Activated naive CD4-positive, alpha-beta T cell treated with anti-CD3 and anti-CD28 coated beads, Interleukin-2, amount 10 ng/mL, durations not matched to agents 7 days and 5 days (primary cell): ENCODE results near the gene FAM53B.

ENCODE experiments used
- CTCF ChIA-PET: fragments of 350-600 bp; sonication (Branson Sonifier 250); formaldehyde crosslinking; loops from one replicate; lab custom pipeline; 2021; ENCODE audit warnings: antibody characterized with exemption; lab: Charles Lee
- DNase-seq: peaks from one replicate; pipeline ENCODE4 v3.0.0-alpha.2; 2020
- H3K27ac Mint-ChIP-seq: one replicate; pipeline ENCODE4 v1.8.0; 2021; ENCODE audit warnings: mild to moderate bottlenecking, moderate library complexity, mixed read lengths
- H3K27me3 Mint-ChIP-seq: one replicate; pipeline ENCODE4 v1.8.0; 2021; ENCODE audit warnings: mild to moderate bottlenecking, mixed read lengths
- H3K36me3 Mint-ChIP-seq: one replicate; pipeline ENCODE4 v1.8.0; 2021; ENCODE audit warnings: mixed read lengths
- H3K4me1 Mint-ChIP-seq: one replicate; pipeline ENCODE4 v1.8.0; 2021; ENCODE audit warnings: mixed read lengths
- H3K4me3 Mint-ChIP-seq: one replicate; pipeline ENCODE4 v1.8.0; 2021; ENCODE audit warnings: mild to moderate bottlenecking, moderate library complexity, mixed read lengths
- H3K9me3 Mint-ChIP-seq: one replicate; pipeline ENCODE4 v1.8.0; 2021; ENCODE audit warnings: mixed read lengths

The FAM53B gene

DNA sequence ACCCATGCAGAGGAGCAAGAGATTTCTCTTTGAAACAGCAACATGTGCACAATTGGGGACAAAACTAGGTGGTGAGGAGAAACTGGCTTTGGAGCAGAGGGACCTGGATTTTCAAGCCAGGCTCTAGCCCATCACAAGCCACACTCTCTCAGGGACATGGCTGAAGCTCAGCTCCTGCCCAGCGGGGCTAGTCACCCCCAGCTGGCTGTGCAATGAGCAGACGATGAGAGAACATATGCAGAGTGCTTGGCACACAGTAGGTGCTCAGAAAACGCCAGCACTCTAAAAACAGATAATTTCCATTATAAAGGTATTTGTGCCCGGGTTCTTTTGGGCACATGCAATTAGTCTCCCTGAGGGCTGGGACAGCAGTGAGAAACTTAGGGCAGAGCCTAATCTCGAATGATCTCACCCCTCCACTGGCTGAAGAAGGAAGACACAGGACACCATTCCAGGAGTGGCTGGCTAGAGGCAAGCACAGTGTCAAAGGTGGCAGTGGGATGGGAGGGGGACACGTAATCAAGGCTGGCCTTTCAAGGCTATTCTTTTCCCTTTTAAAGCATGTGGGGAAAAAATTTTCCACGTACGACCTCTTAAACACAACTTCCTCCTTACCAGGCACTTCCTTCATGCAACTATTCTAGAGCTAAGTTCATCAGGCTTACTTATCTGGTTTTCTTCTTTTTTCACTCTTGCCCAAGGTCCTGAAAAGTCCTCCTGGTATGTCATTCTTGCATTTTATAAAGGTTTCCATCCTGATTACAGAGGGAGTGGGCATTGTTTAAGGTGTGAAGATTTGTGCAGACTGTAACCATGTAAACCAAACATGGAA is 15.1 kb downstream of the FAM53B start:
- Mint-ChIP-seq H3K4me1 (peaks cover 83% of the 10 kb centered on the region), H3K27me3 (no peaks in the 10 kb centered on the region), H3K36me3 (peaks cover 42% of the 10 kb centered on the region), H3K4me3 (no peak overlapping the region), H3K9me3 (no peaks in the 10 kb centered on the region), H3K27ac (peak overlapping the region; percentile 81)
- DNase-seq = no peak
- CTCF ChIA-PET = interaction anchor here (0.6 to 1.6 kb wide), 4 partner anchors 10 to 59 kb away, joined by 3 to 8 read pairs (median 6); no protein-coding TSS in a partner anchor

DNA sequence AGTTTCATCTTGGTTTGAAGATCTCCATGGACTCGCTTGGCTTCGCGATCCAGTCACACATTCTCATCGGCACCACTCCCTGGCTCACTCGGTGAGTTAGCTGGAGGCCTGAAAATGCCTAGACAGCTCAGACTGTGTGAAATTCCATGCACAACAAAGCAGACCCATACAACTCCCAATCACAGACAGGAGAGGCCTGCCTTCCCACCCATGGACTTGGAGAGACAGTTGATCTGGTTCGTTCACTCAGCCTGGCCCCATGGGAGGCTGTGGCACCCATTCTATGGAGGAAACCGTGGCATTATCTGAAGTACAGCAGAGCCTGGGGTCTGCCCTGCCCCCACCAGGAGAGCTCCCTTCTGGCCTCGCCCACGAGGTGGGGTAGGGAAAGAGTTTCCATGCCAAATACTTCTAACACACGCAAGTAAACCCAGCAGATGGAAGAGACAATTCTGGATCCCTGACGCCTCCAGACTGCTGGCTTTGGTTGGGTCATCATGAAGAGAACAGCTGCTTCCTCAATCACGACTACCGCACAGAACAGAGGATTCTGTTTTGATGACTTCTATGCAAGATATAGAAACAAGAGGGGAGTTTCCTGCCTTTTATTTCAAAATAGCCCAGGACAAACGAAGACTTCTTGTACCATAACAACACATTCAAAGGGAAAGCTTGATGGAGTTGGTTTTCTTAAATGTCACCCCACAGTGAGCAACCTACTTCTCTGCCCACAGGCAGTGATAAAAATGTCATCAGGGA is 15.9 kb downstream of the FAM53B start:
- Mint-ChIP-seq H3K4me1 (peaks cover 83% of the 10 kb centered on the region), H3K9me3 (no peaks in the 10 kb centered on the region), H3K27me3 (no peaks in the 10 kb centered on the region), H3K27ac (peak overlapping the region; percentile 81), H3K36me3 (peaks cover 42% of the 10 kb centered on the region), H3K4me3 (no peak overlapping the region)
- CTCF ChIA-PET = interaction anchor here (0.6 to 1.4 kb wide), 3 partner anchors 9 to 60 kb away, joined by 3 to 8 read pairs (median 3); no protein-coding TSS in a partner anchor
- DNase-seq = no peak

DNA sequence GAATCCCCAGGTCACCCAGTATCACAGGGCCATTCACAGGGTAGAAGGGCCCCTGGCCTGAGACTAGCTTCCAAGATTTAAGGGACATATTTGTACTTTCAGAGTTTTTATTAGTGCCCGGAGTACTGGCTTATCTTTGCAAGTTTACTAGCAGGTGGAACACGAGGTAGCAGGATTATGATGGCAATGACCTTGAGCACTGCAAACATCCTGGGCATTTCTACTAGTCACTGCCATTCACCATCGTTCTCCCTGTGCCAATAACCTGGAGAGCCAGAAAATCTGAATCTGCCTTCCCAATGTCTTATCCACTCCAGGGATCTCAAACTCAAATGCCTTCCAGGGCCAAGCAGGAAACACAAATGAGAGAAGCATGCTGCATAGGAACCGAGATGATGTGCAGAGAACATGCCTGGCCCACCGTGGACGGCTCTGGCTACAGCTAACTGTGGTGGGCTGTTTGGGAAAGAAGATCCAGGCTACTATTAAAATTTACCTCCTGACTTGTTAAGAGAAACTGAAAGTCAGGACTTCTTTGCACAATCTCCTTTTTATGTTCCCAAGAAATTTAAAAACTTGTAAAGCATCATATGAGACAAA is 16.7 kb downstream of the FAM53B start:
- Mint-ChIP-seq H3K4me3 (no peak overlapping the region), H3K27me3 (no peaks in the 10 kb centered on the region), H3K36me3 (peaks cover 39% of the 10 kb centered on the region), H3K9me3 (no peaks in the 10 kb centered on the region), H3K27ac (peak overlapping the region; percentile 7), H3K4me1 (peaks cover 84% of the 10 kb centered on the region)
- no peak for DNase-seq
- CTCF ChIA-PET = interaction anchor here (1.3 to 1.4 kb wide), 2 partner anchors 8 to 53 kb away, joined by 3 to 8 read pairs; no protein-coding TSS in a partner anchor

DNA sequence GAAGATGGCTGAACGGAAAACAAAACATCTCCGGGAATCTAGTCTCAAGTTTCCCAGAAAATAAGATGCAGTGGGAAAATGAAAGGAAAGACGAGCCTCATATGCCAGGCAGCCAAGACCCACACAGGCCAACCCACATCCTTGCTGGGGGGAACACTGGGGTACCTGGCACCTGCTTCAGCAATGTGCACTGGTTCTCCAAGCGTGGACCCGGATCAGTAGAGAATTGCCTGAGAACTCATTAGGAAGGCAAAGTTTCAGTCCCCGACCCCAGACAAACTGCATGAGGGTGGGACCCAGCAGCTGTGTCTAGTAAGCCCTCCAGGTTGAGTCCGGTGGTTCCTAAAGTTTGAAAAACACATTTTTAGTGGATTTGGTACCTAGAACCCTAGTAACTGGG is 18.4 kb downstream of the FAM53B start:
- DNase-seq = no peak
- H3K27me3 Mint-ChIP-seq = no peaks in the 10 kb centered on the region
- H3K9me3 Mint-ChIP-seq = no peaks in the 10 kb centered on the region
- no peak overlapping the region for H3K27ac Mint-ChIP-seq
- CTCF ChIA-PET = interaction anchor here (1.1 kb wide), 1 partner anchor 15 kb away, joined by 3 read pairs; no protein-coding TSS in a partner anchor
- H3K4me1 Mint-ChIP-seq = peaks cover 86% of the 10 kb centered on the region
- no peak overlapping the region for H3K4me3 Mint-ChIP-seq
- peaks cover 31% of the 10 kb centered on the region for H3K36me3 Mint-ChIP-seq

DNA sequence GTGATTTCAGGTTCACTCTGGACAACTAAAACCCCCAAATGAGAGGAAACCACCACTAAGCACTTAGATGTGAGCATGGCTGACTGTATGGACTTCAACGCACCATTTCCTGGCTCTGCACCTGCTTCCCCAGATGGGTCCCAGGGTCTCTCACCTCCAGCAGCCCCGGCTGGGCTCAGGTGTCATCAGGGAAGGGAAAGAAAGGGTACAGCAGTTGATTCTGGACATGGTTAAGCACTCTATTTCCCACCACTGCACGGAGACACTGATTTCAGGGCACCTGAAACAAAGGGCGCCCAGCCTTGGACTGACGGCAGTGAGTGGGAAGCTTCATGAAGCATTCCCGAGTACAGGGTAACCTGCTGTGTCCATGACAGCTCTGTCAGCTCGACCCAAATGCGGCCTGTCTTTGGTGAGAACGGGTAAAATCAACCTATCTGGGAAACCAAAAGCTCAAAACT is 19.0 kb downstream of the FAM53B start:
- Mint-ChIP-seq H3K27me3 (no peaks in the 10 kb centered on the region), H3K27ac (no peak overlapping the region), H3K4me3 (no peak overlapping the region), H3K4me1 (peaks cover 88% of the 10 kb centered on the region), H3K9me3 (no peaks in the 10 kb centered on the region), H3K36me3 (peaks cover 31% of the 10 kb centered on the region)
- CTCF ChIA-PET = interaction anchor here (0.8 to 1.1 kb wide), 2 partner anchors 9 to 16 kb away, joined by 3 read pairs; no protein-coding TSS in a partner anchor
- no peak for DNase-seq

DNA sequence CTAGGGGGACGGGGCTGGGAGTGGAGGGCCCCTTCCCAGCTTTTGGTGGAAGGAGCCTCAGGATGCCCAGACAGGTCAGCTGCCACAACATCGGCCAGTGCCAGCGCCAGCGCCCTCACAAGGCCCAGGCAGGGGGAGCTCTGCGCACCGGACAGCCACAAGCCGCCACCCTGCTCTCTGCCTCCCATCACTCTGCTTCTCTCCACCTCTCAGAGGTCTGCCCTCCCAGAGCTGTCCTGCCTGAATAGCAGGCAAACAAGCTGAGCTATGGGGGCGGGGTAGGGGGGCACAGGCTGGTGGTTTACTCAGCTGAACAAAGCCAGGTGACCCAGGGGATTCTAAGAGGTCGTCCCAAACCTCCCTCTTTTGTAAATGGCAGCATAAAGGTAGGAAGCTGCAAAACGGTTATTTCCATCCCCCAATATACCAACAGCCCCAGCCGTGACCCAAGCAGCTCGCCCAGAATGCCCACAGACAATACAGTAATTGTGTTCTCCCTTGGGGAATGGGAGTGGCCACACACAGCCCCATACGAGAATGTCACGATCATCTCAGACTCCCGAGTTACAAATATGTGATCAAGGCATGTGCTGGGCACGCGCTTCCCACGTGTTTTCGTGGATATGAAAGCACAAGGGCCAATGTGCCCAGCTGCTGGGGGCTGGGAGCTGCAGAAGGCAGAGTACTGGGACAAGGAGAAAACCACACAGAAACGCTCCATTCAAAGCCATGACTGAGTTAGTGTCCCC is 19.7 kb downstream of the FAM53B start:
- no peaks in the 10 kb centered on the region for H3K9me3 Mint-ChIP-seq
- peaks cover 28% of the 10 kb centered on the region for H3K36me3 Mint-ChIP-seq
- CTCF ChIA-PET = interaction anchor here (0.8 to 2.7 kb wide), 2 partner anchors 10 to 17 kb away, joined by 3 to 15 read pairs; no protein-coding TSS in a partner anchor
- H3K27me3 Mint-ChIP-seq = no peaks in the 10 kb centered on the region
- peaks cover 87% of the 10 kb centered on the region for H3K4me1 Mint-ChIP-seq
- no peak overlapping the region for H3K4me3 Mint-ChIP-seq
- no peak for DNase-seq
- H3K27ac Mint-ChIP-seq = peak overlapping the region; percentile 89

DNA sequence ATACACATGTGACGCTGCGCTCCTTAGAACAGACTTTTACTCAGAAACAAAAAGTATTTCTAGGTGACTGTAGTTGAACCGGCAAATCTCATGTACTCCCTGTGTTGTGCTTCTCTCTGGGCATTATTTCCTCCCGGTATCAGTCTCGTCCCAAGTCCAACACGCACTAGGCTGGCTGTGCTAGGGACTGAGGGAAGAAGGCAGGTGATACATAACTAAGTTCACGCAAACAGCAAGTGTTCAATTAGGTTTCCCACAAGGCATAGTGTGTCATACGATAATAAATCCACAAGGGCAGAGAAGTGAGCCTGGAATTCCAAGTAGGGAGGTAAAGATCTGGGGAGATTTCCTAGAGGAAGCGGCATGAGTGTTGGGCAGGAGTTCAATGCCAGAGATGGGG is 20.4 kb downstream of the FAM53B start:
- Mint-ChIP-seq H3K4me3 (no peak overlapping the region), H3K9me3 (no peaks in the 10 kb centered on the region), H3K4me1 (peaks cover 87% of the 10 kb centered on the region), H3K27me3 (no peaks in the 10 kb centered on the region), H3K36me3 (peaks cover 23% of the 10 kb centered on the region), H3K27ac (peak overlapping the region; percentile 89)
- no peak for DNase-seq
- CTCF ChIA-PET = interaction anchor here (1.5 to 2.7 kb wide), 2 partner anchors 18 to 194 kb away, joined by 4 to 15 read pairs; no protein-coding TSS in a partner anchor

DNA sequence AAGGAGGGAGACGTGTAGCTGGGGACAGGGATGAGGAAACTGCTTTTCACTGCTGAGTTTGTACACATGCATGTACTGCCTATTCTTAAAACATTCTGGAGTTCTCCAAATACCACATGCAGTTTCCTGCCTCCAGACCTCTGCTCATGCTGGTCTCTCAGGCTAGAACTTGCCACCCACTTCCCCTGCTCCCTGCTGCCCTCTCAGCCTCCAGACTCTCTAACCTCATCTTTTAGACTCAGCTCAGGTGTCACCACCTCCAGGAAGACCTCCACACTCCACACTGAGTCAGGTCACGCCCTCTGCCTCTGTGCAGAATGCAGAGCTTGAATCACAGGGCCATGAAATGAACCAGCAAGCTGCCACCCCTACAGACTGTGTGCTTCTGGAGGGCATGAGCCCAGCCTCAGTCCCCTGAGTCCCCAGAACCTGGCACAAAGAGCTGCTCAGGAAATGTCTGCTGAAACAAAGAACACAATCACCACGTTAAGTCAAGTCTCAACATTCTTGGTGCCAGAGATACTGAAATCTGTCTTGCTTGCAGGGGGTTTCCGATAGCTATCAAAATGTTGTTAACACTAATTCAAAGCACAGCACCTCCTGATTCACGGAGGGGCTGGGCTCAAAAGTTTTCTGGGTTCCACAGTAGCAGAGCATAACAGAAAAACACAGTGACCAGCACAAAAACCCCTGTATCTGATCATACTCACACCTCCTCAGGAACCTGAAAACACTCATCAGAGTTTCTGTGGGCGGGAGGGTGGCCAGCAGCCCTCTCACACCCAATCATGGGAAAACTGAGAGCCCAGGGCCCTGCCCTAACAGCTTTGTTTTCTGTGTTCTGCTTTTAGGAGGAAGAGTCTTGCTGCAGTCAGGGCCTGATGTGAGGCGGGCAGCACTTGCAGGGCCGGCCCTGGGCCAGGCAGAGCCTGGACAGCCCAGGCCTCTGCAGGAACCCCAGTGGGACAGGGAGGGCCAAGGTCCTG is 21.1 kb downstream of the FAM53B start:
- H3K9me3 Mint-ChIP-seq = no peaks in the 10 kb centered on the region
- peak overlapping the region; percentile 89 for H3K27ac Mint-ChIP-seq
- CTCF ChIA-PET = interaction anchor here (0.9 to 2.7 kb wide), 5 partner anchors 17 to 193 kb away, joined by 3 to 15 read pairs (median 4); no protein-coding TSS in a partner anchor
- peak; percentile 55 for DNase-seq
- peak overlapping the region; percentile 4 for H3K4me3 Mint-ChIP-seq
- no peaks in the 10 kb centered on the region for H3K27me3 Mint-ChIP-seq
- peaks cover 20% of the 10 kb centered on the region for H3K36me3 Mint-ChIP-seq
- H3K4me1 Mint-ChIP-seq = peaks cover 87% of the 10 kb centered on the region

DNA sequence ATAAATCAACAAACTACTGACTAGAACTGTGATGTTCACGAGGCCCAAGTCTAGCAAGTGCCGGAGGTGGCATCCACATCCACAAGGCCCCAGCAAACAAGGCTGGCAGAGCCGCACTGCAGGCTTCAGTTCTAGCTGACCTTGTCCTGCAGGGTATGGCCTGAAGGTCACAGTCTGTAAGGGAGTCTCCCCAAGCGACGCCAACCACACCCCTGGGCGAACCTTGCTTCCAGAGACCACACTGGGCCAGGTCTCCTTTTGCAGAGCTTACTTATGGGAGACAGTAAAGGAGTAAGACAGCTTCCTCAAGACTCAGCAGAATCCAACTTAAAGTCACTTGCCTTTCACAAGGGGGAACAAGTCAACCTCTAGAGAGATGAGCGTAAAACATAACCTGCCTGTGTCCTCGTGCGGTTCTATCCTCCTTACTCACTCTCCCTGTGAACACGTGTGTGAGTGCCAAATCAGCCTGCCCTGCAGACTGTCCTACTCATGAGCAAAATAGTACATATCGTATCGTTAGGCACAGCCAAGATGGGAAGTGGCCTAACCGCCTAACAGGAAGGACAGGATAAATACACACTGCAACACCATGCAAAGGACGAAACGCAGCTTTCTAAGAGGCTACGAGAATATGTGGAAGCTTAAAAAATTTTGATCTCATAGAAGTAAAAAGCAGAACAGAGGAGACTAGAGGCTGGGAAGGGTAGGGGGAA is 22.7 kb downstream of the FAM53B start:
- Mint-ChIP-seq H3K27ac (peak overlapping the region; percentile 39), H3K4me3 (no peak overlapping the region), H3K9me3 (no peaks in the 10 kb centered on the region), H3K4me1 (peaks cover 90% of the 10 kb centered on the region), H3K36me3 (peaks cover 22% of the 10 kb centered on the region), H3K27me3 (no peaks in the 10 kb centered on the region)
- CTCF ChIA-PET = interaction anchor here (0.8 to 1.5 kb wide), 2 partner anchors 20 to 74 kb away, joined by 3 to 5 read pairs; no protein-coding TSS in a partner anchor
- DNase-seq = no peak

DNA sequence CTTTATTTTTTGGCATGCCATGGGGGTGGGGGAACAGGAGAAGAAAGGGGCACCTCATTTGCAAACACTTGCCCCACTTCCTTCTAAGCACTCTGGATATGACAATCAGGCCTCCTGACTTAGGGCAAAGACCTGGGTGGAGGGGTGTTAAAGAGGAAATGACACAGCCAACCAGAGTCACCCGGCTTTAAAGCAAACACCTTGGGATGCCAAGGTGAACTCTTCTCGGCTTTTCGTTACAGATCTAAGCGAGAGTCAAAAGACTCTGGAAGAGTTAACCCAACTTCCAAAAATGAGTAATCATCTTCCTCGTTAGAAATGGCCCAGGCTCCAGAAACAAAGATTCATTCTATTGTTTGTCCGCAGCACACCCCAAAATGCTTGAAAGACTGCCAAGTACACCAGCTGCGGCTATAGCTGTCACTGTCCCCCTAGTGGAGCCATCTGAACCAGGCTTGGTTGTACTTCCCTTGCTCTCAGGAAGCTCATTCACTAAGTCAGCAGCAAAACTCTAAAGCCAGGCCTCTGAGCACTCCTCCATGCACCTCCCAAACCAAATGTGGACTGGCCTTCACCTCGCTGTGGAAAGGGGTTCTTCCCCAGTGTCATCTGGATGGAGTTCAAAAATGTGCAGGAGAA is 24.8 kb downstream of the FAM53B start:
- Mint-ChIP-seq H3K36me3 (peaks cover 18% of the 10 kb centered on the region), H3K4me1 (peaks cover 96% of the 10 kb centered on the region), H3K9me3 (no peaks in the 10 kb centered on the region), H3K4me3 (peak overlapping the region; percentile 52), H3K27ac (peak overlapping the region; percentile 99), H3K27me3 (no peaks in the 10 kb centered on the region)
- DNase-seq = peak; percentile 84
- CTCF ChIA-PET = interaction anchor here (0.6 to 4.9 kb wide), 21 partner anchors 9 to 217 kb away, joined by 3 to 34 read pairs (median 5); no protein-coding TSS in a partner anchor
